ENCODE results near the gene TTLL12. TPM values are rescaled to one million over a fixed set of nuclear protein-coding genes. Genes with fewer than 3 reads are reported as not detected.

The TTLL12 gene
- total RNA-seq, 1 experiment from 2014 or later: 100 TPM

DNA sequence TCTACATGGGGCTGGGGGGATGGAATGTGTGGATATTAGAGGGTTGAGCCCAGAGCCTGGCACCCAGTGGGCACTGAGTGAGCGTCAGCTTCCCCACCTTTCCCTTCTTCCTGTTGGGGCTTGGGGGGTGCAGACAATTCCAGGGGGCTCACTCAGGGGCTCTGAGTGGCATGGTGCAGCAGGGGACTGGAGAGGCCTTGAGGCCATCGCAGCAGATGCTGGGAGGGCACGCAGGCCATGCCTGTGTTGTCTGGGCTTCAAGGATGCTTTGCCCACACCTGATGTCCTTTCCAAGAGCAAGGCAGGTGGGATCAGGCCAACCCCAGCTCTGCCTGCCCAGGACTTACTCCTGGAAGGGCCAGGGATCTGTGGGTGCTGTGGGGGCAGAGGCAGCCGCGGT, 11.2 kb upstream of the TTLL12 start:
- TF ChIP-seq SRF (IDR thresholded peaks at IDR 0.05; ENCODE audit: low read depth): no peak
- no peak for TF ChIP-seq SP1 (IDR thresholded peaks at IDR 0.05; ENCODE audit: low read depth)
- TF ChIP-seq SIN3A (IDR thresholded peaks at IDR 0.05; ENCODE audit: low read depth): no peak
- TF ChIP-seq, protein P1, sequence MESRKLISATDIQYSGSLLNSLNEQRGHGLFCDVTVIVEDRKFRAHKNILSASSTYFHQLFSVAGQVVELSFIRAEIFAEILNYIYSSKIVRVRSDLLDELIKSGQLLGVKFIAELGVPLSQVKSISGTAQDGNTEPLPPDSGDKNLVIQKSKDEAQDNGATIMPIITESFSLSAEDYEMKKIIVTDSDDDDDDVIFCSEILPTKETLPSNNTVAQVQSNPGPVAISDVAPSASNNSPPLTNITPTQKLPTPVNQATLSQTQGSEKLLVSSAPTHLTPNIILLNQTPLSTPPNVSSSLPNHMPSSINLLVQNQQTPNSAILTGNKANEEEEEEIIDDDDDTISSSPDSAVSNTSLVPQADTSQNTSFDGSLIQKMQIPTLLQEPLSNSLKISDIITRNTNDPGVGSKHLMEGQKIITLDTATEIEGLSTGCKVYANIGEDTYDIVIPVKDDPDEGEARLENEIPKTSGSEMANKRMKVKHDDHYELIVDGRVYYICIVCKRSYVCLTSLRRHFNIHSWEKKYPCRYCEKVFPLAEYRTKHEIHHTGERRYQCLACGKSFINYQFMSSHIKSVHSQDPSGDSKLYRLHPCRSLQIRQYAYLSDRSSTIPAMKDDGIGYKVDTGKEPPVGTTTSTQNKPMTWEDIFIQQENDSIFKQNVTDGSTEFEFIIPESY (IDR thresholded peaks at IDR 0.05; ENCODE audit: extremely low read depth, insufficient replicate concordance, low read length): no peak
- TF ChIP-seq TCF7L2 (IDR thresholded peaks at IDR 0.05; ENCODE audit: borderline replicate concordance, extremely low read depth, insufficient read depth, insufficient read length): no peak
- TF ChIP-seq, protein P2, sequence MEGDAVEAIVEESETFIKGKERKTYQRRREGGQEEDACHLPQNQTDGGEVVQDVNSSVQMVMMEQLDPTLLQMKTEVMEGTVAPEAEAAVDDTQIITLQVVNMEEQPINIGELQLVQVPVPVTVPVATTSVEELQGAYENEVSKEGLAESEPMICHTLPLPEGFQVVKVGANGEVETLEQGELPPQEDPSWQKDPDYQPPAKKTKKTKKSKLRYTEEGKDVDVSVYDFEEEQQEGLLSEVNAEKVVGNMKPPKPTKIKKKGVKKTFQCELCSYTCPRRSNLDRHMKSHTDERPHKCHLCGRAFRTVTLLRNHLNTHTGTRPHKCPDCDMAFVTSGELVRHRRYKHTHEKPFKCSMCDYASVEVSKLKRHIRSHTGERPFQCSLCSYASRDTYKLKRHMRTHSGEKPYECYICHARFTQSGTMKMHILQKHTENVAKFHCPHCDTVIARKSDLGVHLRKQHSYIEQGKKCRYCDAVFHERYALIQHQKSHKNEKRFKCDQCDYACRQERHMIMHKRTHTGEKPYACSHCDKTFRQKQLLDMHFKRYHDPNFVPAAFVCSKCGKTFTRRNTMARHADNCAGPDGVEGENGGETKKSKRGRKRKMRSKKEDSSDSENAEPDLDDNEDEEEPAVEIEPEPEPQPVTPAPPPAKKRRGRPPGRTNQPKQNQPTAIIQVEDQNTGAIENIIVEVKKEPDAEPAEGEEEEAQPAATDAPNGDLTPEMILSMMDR (IDR thresholded peaks at IDR 0.05 in 2 of 3, conservative IDR thresholded peaks at IDR 0.05 in 1 of 3; ENCODE audit: borderline replicate concordance in 1 of 3, insufficient read depth in 1 of 3, low read depth in 2 of 3, low read length in 2 of 3): no peak
- TF ChIP-seq YY1 (IDR thresholded peaks at IDR 0.05; ENCODE audit: extremely low read depth, insufficient replicate concordance, low read depth, low read length): no peak
- TF ChIP-seq, protein P3, sequence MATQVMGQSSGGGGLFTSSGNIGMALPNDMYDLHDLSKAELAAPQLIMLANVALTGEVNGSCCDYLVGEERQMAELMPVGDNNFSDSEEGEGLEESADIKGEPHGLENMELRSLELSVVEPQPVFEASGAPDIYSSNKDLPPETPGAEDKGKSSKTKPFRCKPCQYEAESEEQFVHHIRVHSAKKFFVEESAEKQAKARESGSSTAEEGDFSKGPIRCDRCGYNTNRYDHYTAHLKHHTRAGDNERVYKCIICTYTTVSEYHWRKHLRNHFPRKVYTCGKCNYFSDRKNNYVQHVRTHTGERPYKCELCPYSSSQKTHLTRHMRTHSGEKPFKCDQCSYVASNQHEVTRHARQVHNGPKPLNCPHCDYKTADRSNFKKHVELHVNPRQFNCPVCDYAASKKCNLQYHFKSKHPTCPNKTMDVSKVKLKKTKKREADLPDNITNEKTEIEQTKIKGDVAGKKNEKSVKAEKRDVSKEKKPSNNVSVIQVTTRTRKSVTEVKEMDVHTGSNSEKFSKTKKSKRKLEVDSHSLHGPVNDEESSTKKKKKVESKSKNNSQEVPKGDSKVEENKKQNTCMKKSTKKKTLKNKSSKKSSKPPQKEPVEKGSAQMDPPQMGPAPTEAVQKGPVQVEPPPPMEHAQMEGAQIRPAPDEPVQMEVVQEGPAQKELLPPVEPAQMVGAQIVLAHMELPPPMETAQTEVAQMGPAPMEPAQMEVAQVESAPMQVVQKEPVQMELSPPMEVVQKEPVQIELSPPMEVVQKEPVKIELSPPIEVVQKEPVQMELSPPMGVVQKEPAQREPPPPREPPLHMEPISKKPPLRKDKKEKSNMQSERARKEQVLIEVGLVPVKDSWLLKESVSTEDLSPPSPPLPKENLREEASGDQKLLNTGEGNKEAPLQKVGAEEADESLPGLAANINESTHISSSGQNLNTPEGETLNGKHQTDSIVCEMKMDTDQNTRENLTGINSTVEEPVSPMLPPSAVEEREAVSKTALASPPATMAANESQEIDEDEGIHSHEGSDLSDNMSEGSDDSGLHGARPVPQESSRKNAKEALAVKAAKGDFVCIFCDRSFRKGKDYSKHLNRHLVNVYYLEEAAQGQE (IDR thresholded peaks at IDR 0.05; ENCODE audit: low read depth): no peak
- no peak for TF ChIP-seq FOSL1 (IDR thresholded peaks at IDR 0.05; ENCODE audit: low read depth)
- H3K36me3 ChIP-seq (ENCODE audit: control insufficient read depth in 1 of 2, insufficient read depth in 2 of 2, low read length in 2 of 2): no peaks in the 10 kb centered on the region
- ATAC-seq (no peak), DNase-seq (ENCODE audit: low read depth, low spot score) (no peak)
- no peak overlapping the region for H2AFZ ChIP-seq (ENCODE audit: low read depth, low read length, poor library complexity, severe bottlenecking)
- peaks cover 12 to 22% of the 10 kb centered on the region in 2 experiments for H3K4me1 ChIP-seq (ENCODE audit: control insufficient read depth in 1 of 2, insufficient read depth in 2 of 2, low read length in 2 of 2)
- no peak overlapping the region for H3K4me3 ChIP-seq (replicated peaks in 1 of 2; ENCODE audit: low read depth in 1 of 2, low read length in 2 of 2)
- H4K20me1 ChIP-seq (ENCODE audit: insufficient read depth): no peaks in the 10 kb centered on the region
- H3K79me2 ChIP-seq (ENCODE audit: insufficient read depth, low read length): no peaks in the 10 kb centered on the region
- RAD21 ChIA-PET (ENCODE audit: low non-redundant PET in 1 of 2, low total read pairs in 2 of 2, uncharacterized antibody in 2 of 2, unreplicated experiment in 2 of 2): no interaction called here
- H3K27me3 ChIP-seq (ENCODE audit: insufficient read depth, low read length): no peaks in the 10 kb centered on the region
- POLR2A ChIA-PET: no interaction called here
- no peak overlapping the region for H3K9ac ChIP-seq (ENCODE audit: low read length)
- no peaks in the 10 kb centered on the region for H3K9me2 ChIP-seq (ENCODE audit: insufficient read depth)
- BruUV-seq (replicated peaks): no TSS peak
- no peak overlapping the region for H3K4me2 ChIP-seq (ENCODE audit: low read length)
- H3K27ac ChIP-seq (ENCODE audit: low read depth, low read length): no peak overlapping the region
- CTCF ChIA-PET: no interaction called here
- no peaks in the 10 kb centered on the region for H3K9me3 ChIP-seq (ENCODE audit: control insufficient read depth in 1 of 2, insufficient read depth in 1 of 2, low read depth in 1 of 2, low read length in 2 of 2)
- intact Hi-C loops (cut with micrococcal nuclease): no loop called here

All from HCT116 (cell line).